ENCODE results near the gene LRR1. TPM values are rescaled to one million over a fixed set of nuclear protein-coding genes. Genes with fewer than 3 reads are reported as not detected.

Gene LRR1
- polyA plus RNA-seq, 2 of the 4 experiments (the other 2 are of a cell fraction): 50.7 to 52.8 TPM

DNA sequence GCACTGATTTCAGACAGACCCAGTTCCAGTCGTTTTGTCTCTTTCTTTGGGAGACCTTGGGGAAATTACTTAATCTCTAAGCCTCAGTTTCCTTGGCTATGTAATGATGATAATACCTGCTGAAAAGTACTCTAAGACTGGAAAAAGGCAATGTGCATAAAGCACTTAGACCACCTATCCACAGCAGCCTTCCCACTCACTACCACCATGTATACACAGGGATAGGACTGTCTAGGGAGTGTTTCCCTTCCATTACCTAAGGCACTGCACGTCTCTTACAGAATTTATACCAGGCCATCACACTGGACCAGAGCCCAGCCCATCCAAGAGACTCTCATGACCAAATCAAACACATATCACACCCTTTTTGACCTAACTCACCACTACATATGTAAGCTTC, 18.9 kb upstream of the LRR1 start:
- CTCF ChIA-PET: interaction anchor here (0.7 to 0.8 kb wide), 2 partner anchors 29 to 83 kb away, joined by 3 read pairs; no protein-coding TSS in a partner anchor
- Histone ChIP-seq H3K9me3 (no peaks in the 10 kb centered on the region), H3K4me2 (no peak overlapping the region), H3K4me1 (peaks cover 30% of the 10 kb centered on the region), H3K4me3 (no peak overlapping the region), H3K27ac (no peak overlapping the region)
- no peak for DNase-seq (ENCODE audit: low read depth in 1 of 2, low spot score in 1 of 2)
- peak; percentile 28 to 48; a peak in 5 of 6 replicates for ATAC-seq
- no peak for FAIRE-seq
- TF ChIP-seq, protein P1, sequence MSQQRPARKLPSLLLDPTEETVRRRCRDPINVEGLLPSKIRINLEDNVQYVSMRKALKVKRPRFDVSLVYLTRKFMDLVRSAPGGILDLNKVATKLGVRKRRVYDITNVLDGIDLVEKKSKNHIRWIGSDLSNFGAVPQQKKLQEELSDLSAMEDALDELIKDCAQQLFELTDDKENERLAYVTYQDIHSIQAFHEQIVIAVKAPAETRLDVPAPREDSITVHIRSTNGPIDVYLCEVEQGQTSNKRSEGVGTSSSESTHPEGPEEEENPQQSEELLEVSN (IDR thresholded peaks at IDR 0.05; ENCODE audit: borderline replicate concordance, low read depth): no peak
- no peak for TF ChIP-seq JUNB (IDR thresholded peaks at IDR 0.05)
- TF ChIP-seq ZFP36 (IDR thresholded peaks at IDR 0.05; ENCODE audit: borderline replicate concordance, partially characterized antibody): no peak
- no peak for TF ChIP-seq MYC (IDR thresholded peaks at IDR 0.05; ENCODE audit: borderline replicate concordance, low read length)
- TF ChIP-seq CEBPB (IDR thresholded peaks at IDR 0.05): no peak
- no peak for TF ChIP-seq HEYL (CRISPR knock-in tag; IDR thresholded peaks at IDR 0.05)
- no peak for TF ChIP-seq NR3C1 (IDR thresholded peaks at IDR 0.05)
- POLR2A ChIA-PET: interaction anchor here (0.6 kb wide), 1 partner anchor 258 kb away, joined by 4 read pairs; no protein-coding TSS in a partner anchor
- 91% methylated on average over 2 of the region's 2 CpGs for WGBS (ENCODE audit: missing lambda C conversion rate)

DNA sequence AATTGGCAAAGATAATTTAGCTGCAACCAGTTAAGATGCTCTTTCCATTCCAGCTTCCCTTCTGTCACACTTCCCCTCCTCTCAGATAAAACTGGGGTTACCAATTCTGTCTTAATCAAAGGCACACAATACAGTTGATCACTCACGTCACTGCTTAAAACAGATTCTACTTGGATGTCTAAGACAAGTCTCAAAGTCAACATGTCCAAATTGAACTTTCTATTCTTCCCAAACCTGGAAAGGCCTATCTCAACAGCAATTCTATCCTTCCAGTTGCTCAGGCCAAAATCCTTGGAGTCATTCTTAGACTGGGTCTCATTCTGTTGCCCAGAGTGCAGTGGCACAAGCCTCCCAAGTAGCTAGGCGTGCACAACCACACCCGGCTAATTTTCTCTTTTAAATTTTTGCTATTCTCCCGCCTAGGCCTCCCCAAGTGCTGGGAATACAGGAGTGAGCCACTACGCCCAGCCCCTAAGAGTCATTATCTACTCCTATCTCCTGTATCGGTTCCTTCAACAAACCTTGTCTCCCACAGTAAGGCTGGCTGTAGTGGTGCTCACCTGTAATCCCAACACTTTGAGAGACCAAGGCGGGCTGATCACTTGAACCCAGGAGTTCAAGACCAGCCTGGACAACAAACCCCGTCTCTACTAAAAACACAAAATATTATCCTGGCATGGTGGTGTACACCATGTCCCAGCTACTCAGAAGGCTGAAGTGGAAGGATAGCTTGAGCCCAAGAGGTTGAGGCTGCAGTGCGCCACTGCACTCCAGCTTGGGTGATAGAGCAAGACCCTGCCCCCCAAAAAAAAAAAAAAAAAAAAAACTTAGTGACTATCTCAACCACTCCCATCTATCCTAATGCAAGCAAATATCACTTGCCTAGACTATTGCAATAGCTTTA, 17.3 kb upstream of the LRR1 start:
- ChIA-PET CTCF (no interaction called here), POLR2A (interaction anchor here (0.6 kb wide), 1 partner anchor 302 kb away, joined by 5 read pairs; no protein-coding TSS in a partner anchor)
- TF ChIP-seq JUN (IDR thresholded peaks at IDR 0.05) (0 out of 5 replicates have a peak, but pooled peaks of 1 of the 2 experiments have one; percentile 15), HOXA7 (CRISPR knock-in tag; IDR thresholded peaks at IDR 0.05) (peak; percentile 21; the same call in 1 of the 2 replicates), NR3C1 (IDR thresholded peaks at IDR 0.05) (no peak), ESRRA (IDR thresholded peaks at IDR 0.05; ENCODE audit: borderline replicate concordance, low read length) (no peak), FOSB (CRISPR knock-in tag; IDR thresholded peaks at IDR 0.05) (0 out of 2 replicates have a peak, but pooled peaks have one; percentile 69), POLR2AphosphoS2 (conservative IDR thresholded peaks at IDR 0.05; ENCODE audit: low read length) (no peak; the same call in 1 of the 2 replicates)
- TF ChIP-seq, protein P2, sequence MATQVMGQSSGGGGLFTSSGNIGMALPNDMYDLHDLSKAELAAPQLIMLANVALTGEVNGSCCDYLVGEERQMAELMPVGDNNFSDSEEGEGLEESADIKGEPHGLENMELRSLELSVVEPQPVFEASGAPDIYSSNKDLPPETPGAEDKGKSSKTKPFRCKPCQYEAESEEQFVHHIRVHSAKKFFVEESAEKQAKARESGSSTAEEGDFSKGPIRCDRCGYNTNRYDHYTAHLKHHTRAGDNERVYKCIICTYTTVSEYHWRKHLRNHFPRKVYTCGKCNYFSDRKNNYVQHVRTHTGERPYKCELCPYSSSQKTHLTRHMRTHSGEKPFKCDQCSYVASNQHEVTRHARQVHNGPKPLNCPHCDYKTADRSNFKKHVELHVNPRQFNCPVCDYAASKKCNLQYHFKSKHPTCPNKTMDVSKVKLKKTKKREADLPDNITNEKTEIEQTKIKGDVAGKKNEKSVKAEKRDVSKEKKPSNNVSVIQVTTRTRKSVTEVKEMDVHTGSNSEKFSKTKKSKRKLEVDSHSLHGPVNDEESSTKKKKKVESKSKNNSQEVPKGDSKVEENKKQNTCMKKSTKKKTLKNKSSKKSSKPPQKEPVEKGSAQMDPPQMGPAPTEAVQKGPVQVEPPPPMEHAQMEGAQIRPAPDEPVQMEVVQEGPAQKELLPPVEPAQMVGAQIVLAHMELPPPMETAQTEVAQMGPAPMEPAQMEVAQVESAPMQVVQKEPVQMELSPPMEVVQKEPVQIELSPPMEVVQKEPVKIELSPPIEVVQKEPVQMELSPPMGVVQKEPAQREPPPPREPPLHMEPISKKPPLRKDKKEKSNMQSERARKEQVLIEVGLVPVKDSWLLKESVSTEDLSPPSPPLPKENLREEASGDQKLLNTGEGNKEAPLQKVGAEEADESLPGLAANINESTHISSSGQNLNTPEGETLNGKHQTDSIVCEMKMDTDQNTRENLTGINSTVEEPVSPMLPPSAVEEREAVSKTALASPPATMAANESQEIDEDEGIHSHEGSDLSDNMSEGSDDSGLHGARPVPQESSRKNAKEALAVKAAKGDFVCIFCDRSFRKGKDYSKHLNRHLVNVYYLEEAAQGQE (IDR thresholded peaks at IDR 0.05): peak; percentile 11; the same call in 1 of the 2 replicates
- Histone ChIP-seq H3K4me2 (peak overlapping the region; percentile 82; the same call in 1 of the 3 replicates), H3K4me1 (peaks cover 30% of the 10 kb centered on the region), H3K4me3 (no peak overlapping the region), H3K9me3 (no peaks in the 10 kb centered on the region), H3K27ac (no peak overlapping the region)
- WGBS (ENCODE audit: missing lambda C conversion rate): 81% methylated on average over 9 of the region's 9 CpGs
- no peak for DNase-seq (ENCODE audit: low read depth in 1 of 2, low spot score in 1 of 2)
- ATAC-seq: peak in 1 of 2 experiments; percentile 1; a peak in 2 of 6 replicates
- FAIRE-seq: no peak

DNA sequence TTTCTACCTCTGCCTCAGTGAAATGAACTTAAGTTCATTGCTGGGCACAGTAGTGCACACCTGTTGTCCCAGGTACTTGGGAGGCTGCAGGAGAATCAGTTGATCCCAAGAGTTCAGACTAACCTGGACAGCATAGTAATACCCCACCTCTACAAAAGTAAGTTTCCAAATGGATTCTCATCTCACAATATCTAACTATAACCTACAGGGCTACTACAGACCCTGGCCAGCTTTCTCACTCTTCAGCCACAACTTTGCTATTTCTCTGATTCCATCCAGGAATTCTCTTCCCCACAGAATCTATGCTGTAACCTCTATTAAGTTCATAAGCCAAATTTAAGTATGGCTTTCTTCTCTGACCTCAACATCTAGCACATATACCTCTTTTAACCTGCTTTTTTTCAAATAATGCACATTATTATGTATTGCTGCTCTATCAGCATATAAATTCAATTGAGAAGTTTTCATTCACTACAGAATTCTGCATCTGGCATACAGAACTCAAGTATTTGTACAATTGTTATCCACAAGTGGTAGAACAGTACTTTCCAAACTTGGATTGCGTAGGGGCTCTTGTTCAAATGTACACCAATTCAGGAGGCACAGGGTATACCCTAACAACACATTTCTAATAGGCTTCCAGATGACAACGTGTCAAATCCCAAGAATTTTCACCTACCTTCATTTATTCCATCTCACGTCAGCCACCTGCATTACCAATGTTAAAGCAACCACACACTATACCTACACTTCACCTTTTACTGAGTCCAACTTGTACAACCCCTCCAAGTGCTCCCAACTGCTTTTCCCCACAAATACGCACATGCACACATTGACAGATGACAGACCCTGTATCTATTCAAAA, 16.4 kb upstream of the LRR1 start:
- WGBS (ENCODE audit: missing lambda C conversion rate): 91% methylated on average over 4 of the region's 4 CpGs
- H3K9me3 ChIP-seq: no peaks in the 10 kb centered on the region
- H3K4me2 ChIP-seq: peak overlapping the region; percentile 82
- FAIRE-seq: no peak
- no peak for DNase-seq (ENCODE audit: low read depth in 1 of 2, low spot score in 1 of 2)
- H3K4me1 ChIP-seq: peaks cover 30% of the 10 kb centered on the region
- H3K4me3 ChIP-seq: no peak overlapping the region
- ChIA-PET CTCF (no interaction called here), POLR2A (no interaction called here)
- ATAC-seq: no peak
- no peak overlapping the region for H3K27ac ChIP-seq
- TF ChIP-seq, protein P3, sequence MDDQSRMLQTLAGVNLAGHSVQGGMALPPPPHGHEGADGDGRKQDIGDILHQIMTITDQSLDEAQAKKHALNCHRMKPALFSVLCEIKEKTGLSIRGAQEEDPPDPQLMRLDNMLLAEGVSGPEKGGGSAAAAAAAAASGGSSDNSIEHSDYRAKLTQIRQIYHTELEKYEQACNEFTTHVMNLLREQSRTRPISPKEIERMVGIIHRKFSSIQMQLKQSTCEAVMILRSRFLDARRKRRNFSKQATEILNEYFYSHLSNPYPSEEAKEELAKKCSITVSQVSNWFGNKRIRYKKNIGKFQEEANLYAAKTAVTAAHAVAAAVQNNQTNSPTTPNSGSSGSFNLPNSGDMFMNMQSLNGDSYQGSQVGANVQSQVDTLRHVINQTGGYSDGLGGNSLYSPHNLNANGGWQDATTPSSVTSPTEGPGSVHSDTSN (IDR thresholded peaks at IDR 0.05): no peak
- TF ChIP-seq RCOR1 (IDR thresholded peaks at IDR 0.05; ENCODE audit: low read depth, low read length) (no peak), CHD4 (IDR thresholded peaks at IDR 0.05; ENCODE audit: borderline replicate concordance) (no peak), FOSB (CRISPR knock-in tag; IDR thresholded peaks at IDR 0.05) (peak; percentile 97), RFX5 (IDR thresholded peaks at IDR 0.05) (no peak), RAD21 (conservative IDR thresholded peaks at IDR 0.05 in 1 of 2, IDR thresholded peaks at IDR 0.05 in 1 of 2) (no peak), KDM1A (IDR thresholded peaks at IDR 0.05; ENCODE audit: low read depth) (no peak), RNF2 (IDR thresholded peaks at IDR 0.05; ENCODE audit: borderline replicate concordance, low read depth) (no peak), MYC (IDR thresholded peaks at IDR 0.05; ENCODE audit: borderline replicate concordance, low read length) (no peak)
- TF ChIP-seq, protein P4, sequence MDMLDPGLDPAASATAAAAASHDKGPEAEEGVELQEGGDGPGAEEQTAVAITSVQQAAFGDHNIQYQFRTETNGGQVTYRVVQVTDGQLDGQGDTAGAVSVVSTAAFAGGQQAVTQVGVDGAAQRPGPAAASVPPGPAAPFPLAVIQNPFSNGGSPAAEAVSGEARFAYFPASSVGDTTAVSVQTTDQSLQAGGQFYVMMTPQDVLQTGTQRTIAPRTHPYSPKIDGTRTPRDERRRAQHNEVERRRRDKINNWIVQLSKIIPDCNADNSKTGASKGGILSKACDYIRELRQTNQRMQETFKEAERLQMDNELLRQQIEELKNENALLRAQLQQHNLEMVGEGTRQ (IDR thresholded peaks at IDR 0.05): no peak
- TF ChIP-seq, protein P5, sequence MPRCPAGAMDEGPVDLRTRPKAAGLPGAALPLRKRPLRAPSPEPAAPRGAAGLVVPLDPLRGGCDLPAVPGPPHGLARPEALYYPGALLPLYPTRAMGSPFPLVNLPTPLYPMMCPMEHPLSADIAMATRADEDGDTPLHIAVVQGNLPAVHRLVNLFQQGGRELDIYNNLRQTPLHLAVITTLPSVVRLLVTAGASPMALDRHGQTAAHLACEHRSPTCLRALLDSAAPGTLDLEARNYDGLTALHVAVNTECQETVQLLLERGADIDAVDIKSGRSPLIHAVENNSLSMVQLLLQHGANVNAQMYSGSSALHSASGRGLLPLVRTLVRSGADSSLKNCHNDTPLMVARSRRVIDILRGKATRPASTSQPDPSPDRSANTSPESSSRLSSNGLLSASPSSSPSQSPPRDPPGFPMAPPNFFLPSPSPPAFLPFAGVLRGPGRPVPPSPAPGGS (IDR thresholded peaks at IDR 0.05): peak; percentile 22; the same call in 1 of the 3 replicates
